Measurements from ENCODE around the gene OR4A15. TPM values are rescaled to one million over a fixed set of nuclear protein-coding genes. Genes with fewer than 3 reads are reported as not detected.

Gene OR4A15
- total and polyA plus RNA-seq, 2 donors from 2014 or later, result not detected

DNA sequence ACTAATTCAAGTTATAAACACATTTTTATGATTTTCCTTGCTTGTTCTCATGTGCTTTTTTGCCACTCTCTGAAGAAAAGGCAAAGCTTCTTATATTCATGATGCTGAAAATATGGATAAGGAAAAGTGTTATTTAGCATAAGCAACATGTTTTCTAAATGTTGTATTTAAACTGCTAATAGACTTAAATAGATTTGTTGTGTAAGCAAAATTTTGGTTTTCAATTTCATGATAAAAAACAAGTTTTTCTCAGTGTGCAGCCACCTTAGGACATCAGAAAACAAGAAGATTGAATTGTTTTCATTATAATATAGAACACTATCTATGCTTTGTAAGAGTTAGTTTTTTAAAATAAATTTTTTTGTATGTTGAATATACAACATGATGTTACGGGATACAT is 22.5 kb upstream of the OR4A15 start:
- H3K9ac ChIP-seq (ENCODE audit: low read length in 3 of 3), result no peak overlapping the region
- H3K4me1 ChIP-seq (ENCODE audit: control insufficient read depth in 2 of 3, insufficient read depth in 2 of 3, low read depth in 1 of 3, low read length in 3 of 3), result no peaks in the 10 kb centered on the region
- H3K36me3 ChIP-seq (ENCODE audit: control insufficient read depth in 2 of 3, insufficient read depth in 3 of 3, low read length in 3 of 3), result no peaks in the 10 kb centered on the region
- intact Hi-C loops (cut with DNase I), result no loop called here
- FAIRE-seq, result no peak
- no peaks in the 10 kb centered on the region for H3K27me3 ChIP-seq (ENCODE audit: control insufficient read depth, insufficient read depth, low read length)
- TF ChIP-seq CTCF (IDR thresholded peaks at IDR 0.05; ENCODE audit: borderline replicate concordance, extremely low read depth, insufficient read depth), result no peak
- no peak overlapping the region for H3K27ac ChIP-seq (ENCODE audit: low read depth in 2 of 2, low read length in 2 of 2)
- H3K9me3 ChIP-seq (ENCODE audit: control insufficient read depth in 2 of 3, insufficient read depth in 1 of 3, low read length in 3 of 3), result no peaks in the 10 kb centered on the region
- no peak overlapping the region for H3K4me3 ChIP-seq (ENCODE audit: low read length in 3 of 3)
- no peak for DNase-seq

DNA sequence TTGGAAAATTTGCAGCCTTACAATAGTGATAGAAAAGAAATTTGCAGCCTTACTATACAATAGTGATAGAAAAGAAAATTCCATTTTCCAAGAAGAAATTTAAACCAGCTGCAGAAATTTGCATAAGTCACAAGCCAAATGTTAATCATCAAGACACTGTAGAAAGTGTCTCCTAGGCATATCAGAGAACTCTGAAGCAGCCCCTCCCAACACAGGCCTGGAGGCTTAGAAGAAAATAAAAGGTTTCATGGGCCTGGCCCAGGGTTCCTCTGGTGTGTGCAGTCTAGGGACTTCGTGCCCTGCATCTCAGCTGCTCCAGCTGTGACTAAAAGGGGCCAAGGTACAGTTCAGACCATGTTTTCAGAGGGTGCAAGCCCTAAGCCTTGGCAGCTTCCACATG is 18.7 kb upstream of the OR4A15 start:
- Histone ChIP-seq H3K36me3 (ENCODE audit: control insufficient read depth in 2 of 3, insufficient read depth in 3 of 3, low read length in 3 of 3) (no peaks in the 10 kb centered on the region), H3K9me3 (ENCODE audit: control insufficient read depth in 2 of 3, insufficient read depth in 1 of 3, low read length in 3 of 3) (no peaks in the 10 kb centered on the region), H3K4me3 (ENCODE audit: low read length in 3 of 3) (no peak overlapping the region), H3K27me3 (ENCODE audit: control insufficient read depth, insufficient read depth, low read length) (no peaks in the 10 kb centered on the region), H3K9ac (ENCODE audit: low read length in 3 of 3) (no peak overlapping the region), H3K4me1 (ENCODE audit: control insufficient read depth in 2 of 3, insufficient read depth in 2 of 3, low read depth in 1 of 3, low read length in 3 of 3) (no peaks in the 10 kb centered on the region), H3K27ac (ENCODE audit: low read depth in 2 of 2, low read length in 2 of 2) (no peak overlapping the region)
- TF ChIP-seq CTCF (IDR thresholded peaks at IDR 0.05; ENCODE audit: borderline replicate concordance, extremely low read depth, insufficient read depth), result no peak
- DNase-seq (no peak), FAIRE-seq (no peak)
- intact Hi-C loops (cut with DNase I), result no loop called here

DNA sequence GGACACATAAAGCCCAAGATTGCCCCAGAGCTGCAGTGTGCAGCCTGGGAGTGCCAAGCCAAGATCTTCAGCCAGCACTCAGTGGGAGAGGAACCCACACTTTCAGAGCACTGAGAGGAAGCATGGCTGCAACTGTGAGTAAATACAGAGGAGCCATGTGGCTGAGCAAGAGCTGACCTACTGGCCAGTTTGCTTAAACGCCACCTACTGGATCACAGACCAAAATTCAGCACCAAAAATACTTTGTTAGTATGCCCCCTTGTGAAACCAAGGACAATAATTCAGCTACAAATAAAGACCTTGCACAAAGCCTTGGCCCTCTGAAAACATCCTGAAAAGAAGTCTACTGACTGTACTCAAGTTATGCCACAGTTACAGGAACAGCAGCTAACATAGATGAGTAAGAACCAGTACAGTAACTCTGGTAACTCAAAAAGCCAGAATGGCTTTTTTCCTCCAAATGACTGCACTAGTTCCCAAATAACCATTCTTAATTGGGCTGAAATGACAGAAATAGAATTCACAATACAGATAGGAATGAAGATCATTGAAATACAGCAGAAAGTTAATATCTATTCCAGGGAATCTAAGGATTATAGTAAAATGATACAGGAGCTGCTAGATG is 10.1 kb upstream of the OR4A15 start:
- no peak overlapping the region for H3K27ac ChIP-seq (ENCODE audit: low read depth in 2 of 2, low read length in 2 of 2)
- TF ChIP-seq CTCF (IDR thresholded peaks at IDR 0.05; ENCODE audit: borderline replicate concordance, extremely low read depth, insufficient read depth), result no peak
- no peaks in the 10 kb centered on the region for H3K4me1 ChIP-seq (ENCODE audit: control insufficient read depth in 2 of 3, insufficient read depth in 2 of 3, low read depth in 1 of 3, low read length in 3 of 3)
- FAIRE-seq (no peak), DNase-seq (no peak)
- peaks cover 0 to 3% (median 0%) of the 10 kb centered on the region in 3 donors for H3K9me3 ChIP-seq (ENCODE audit: control insufficient read depth in 2 of 3, insufficient read depth in 1 of 3, low read length in 3 of 3)
- intact Hi-C loops (cut with DNase I), result no loop called here
- H3K36me3 ChIP-seq (ENCODE audit: control insufficient read depth in 2 of 3, insufficient read depth in 3 of 3, low read length in 3 of 3), result no peaks in the 10 kb centered on the region
- H3K9ac ChIP-seq (ENCODE audit: low read length in 3 of 3), result no peak overlapping the region
- H3K4me3 ChIP-seq (ENCODE audit: low read length in 3 of 3), result no peak overlapping the region
- H3K27me3 ChIP-seq (ENCODE audit: control insufficient read depth, insufficient read depth, low read length), result no peaks in the 10 kb centered on the region

DNA sequence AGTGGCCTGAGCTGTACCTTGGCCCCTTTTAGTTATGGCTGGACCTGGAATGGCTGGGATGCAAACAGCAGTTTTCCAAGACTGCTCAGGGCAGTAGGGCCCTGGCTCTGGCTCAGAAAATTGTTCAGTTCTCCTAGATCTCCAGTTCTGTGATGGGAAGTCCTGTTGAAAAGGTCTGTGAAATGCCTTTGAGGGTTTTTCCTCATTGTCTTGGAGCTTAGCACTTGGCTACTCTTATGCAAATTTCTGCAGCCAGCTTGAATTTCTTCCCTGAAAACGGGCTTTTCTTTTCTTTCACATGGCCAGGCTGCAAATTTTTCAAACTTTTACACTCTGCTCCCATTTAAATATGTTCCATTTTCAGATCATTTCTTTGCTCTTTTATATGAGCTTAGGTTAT is 33.2 kb downstream of the OR4A15 start:
- Histone ChIP-seq H3K4me3 (ENCODE audit: low read length in 3 of 3) (no peak overlapping the region), H3K4me1 (ENCODE audit: control insufficient read depth in 2 of 3, insufficient read depth in 2 of 3, low read depth in 1 of 3, low read length in 3 of 3) (no peaks in the 10 kb centered on the region), H3K36me3 (ENCODE audit: control insufficient read depth in 2 of 3, insufficient read depth in 3 of 3, low read length in 3 of 3) (no peaks in the 10 kb centered on the region), H3K27ac (ENCODE audit: low read depth in 2 of 2, low read length in 2 of 2) (no peak overlapping the region), H3K9me3 (ENCODE audit: control insufficient read depth in 2 of 3, insufficient read depth in 1 of 3, low read length in 3 of 3) (peaks cover 0 to 3% (median 0%) of the 10 kb centered on the region in 3 donors), H3K9ac (ENCODE audit: low read length in 3 of 3) (no peak overlapping the region), H3K27me3 (ENCODE audit: control insufficient read depth, insufficient read depth, low read length) (no peaks in the 10 kb centered on the region)
- FAIRE-seq (no peak), DNase-seq (no peak)
- TF ChIP-seq CTCF (IDR thresholded peaks at IDR 0.05; ENCODE audit: borderline replicate concordance, extremely low read depth, insufficient read depth), result no peak
- intact Hi-C loops (cut with DNase I), result no loop called here

Data from kidney (tissue), 14 donors.